Cerebellar cortex (tissue), 1 donor: ENCODE data around the gene CST1.

Source experiments
- DNase-seq: peaks from one replicate; pipeline ENCODE4 v3.0.0-alpha.2; 2015; ENCODE audit warnings: low spot score

CST1 gene

GRCh38 chr20:23702021-23702420 is 48.7 kb downstream of the CST1 start:
- no peak for DNase-seq

- DNase-seq: no peak
Observed at GRCh38 chr20:23700931-23701330, 49.8 kb downstream of the CST1 start.

GRCh38 chr20:23697947-23698346 is 52.8 kb downstream of the CST1 start:
- DNase-seq: no peak
